K562 (cell line): ENCODE data around the gene TUT7. TPM values are rescaled to one million over a fixed set of nuclear protein-coding genes. Genes with fewer than 3 reads are reported as not detected.

ENCODE experiments used
- ATAC-seq: fragments of 200-7000 bp; cut with Tn5 transposase; 3 replicates; pipeline ENCODE4 v1.9.1; 2020; ENCODE audit warnings: moderate library complexity
- BruUV-seq: library from RNA; stranded (reverse); fragments of 400-500 nt; replicated peaks from 2 replicates; lab custom pipeline; 2021; lab: Mats Ljungman, UMichigan
- CTCF ChIA-PET: fragments of 300-600 bp; formaldehyde crosslinking; extraction: SDS; loops from one replicate; lab custom pipeline; 2021; ENCODE audit warnings: low intra/inter-chr PET ratio; lab: Yijun Ruan, JAX
- POLR2A ChIA-PET: fragments of 300-600, 350-650 bp; sonication (Branson Sonifier 250); formaldehyde crosslinking; extraction: SDS; loops from one replicate; lab custom pipeline; 2021; ENCODE audit warnings: antibody characterized with exemption, inconsistent platforms; lab: Yijun Ruan, JAX
- DNase-seq, 4 experiments: peaks; one replicate each; pipeline versions ENCODE4 v3.0.0 to v3.0.0-alpha.2; 2011 to 2018; ENCODE audit warnings: low spot score in 3 of 4, mixed read lengths in 3 of 4; ENCODE audit errors: extremely low read depth in 1 of 4
- FAIRE-seq: peaks from 2 replicates; lab custom pipeline; 2011; peaks lifted over from hg19 to GRCh38; lab: Jason Lieb, UNC
- H2AFZ ChIP-seq: 2 replicates; pipeline ENCODE4 v1.6.0; 2011; ENCODE audit warnings: low read depth, low read length, control low read depth, inconsistent platforms
- H3K27ac ChIP-seq: fragments of 200-600 bp; 3 replicates; pipeline ENCODE4 v1.8.0; 2011; ENCODE audit warnings: low read depth, mild to moderate bottlenecking, control low read depth, inconsistent platforms, low read length, moderate library complexity, mixed read lengths; ENCODE audit errors: extremely low read depth
- H3K27me3 ChIP-seq, 2 experiments: fragments of 300-600 bp in 1 of 2; 2 replicates in 1 of 2; 3 replicates in 1 of 2; pipeline versions ENCODE4 v1.6.0 to v1.8.0; 2011; ENCODE audit warnings: inconsistent platforms in 2 of 2, low read length in 2 of 2, mild to moderate bottlenecking in 1 of 2, mixed read lengths in 1 of 2, moderate library complexity in 1 of 2; ENCODE audit not compliant: control insufficient read depth in 2 of 2, insufficient read depth in 2 of 2
- H3K36me3 ChIP-seq: fragments of 300-600 bp; 3 replicates; pipeline ENCODE4 v1.8.0; 2011; ENCODE audit warnings: mild to moderate bottlenecking, low read length, inconsistent platforms; ENCODE audit not compliant: control insufficient read depth, insufficient read depth
- H3K4me1 ChIP-seq, 2 experiments: fragments of 200-600 bp in 1 of 2; replicated peaks in 1 of 2; 2 replicates in 1 of 2; 3 replicates in 1 of 2; pipeline versions ENCODE4 v1.5.1 to v1.8.0; 2011; ENCODE audit warnings: inconsistent platforms in 2 of 2, low read length in 2 of 2, mild to moderate bottlenecking in 1 of 2, mixed read lengths in 1 of 2, moderate library complexity in 1 of 2; ENCODE audit not compliant: control insufficient read depth in 2 of 2, insufficient read depth in 2 of 2
- H3K4me2 ChIP-seq: 2 replicates; pipeline ENCODE4 v1.6.1; 2011; ENCODE audit warnings: low read length, control low read depth, inconsistent platforms, mixed read lengths; ENCODE audit not compliant: insufficient read depth
- H3K4me3 ChIP-seq: fragments of 200-600 bp; sonication (generic), shearing (Covaris generic); 2 replicates; pipeline ENCODE4 v1.5.1; 2016; ENCODE audit warnings: control low read depth, inconsistent platforms
- H3K79me2 ChIP-seq: fragments of 200-600 bp; 3 replicates; pipeline ENCODE4 v1.8.0; 2011; ENCODE audit warnings: low read length, inconsistent platforms; ENCODE audit not compliant: control insufficient read depth, insufficient read depth
- H3K9ac ChIP-seq, 2 experiments: 2 replicates each; pipeline versions ENCODE4 v1.6.0 to v1.6.1; 2011; ENCODE audit warnings: low read depth in 2 of 2, low read length in 2 of 2, control low read depth in 1 of 2, inconsistent platforms in 1 of 2, mild to moderate bottlenecking in 1 of 2, mixed read lengths in 1 of 2; ENCODE audit not compliant: insufficient read depth in 1 of 2
- H3K9me1 ChIP-seq: one replicate; pipeline ENCODE4 v1.6.0; 2011; ENCODE audit warnings: inconsistent platforms, mild to moderate bottlenecking, low read length, moderate library complexity; ENCODE audit not compliant: control insufficient read depth, insufficient read depth
- H3K9me3 ChIP-seq: replicated peaks from 2 replicates; pipeline ENCODE4 v1.5.1; 2011; ENCODE audit warnings: low read depth, low read length, inconsistent platforms; ENCODE audit not compliant: control insufficient read depth, insufficient read depth
- H4K20me1 ChIP-seq: replicated peaks from 2 replicates; pipeline ENCODE4 v1.6.1; 2011; ENCODE audit warnings: low read length, inconsistent platforms, mixed read lengths; ENCODE audit not compliant: control insufficient read depth, insufficient read depth
- ATF1 ChIP-seq, 2 experiments: fragments of 450-650 bp in 1 of 2; IDR thresholded peaks; 2 replicates each; pipeline ENCODE4 v1.6.1; 2016; ENCODE audit warnings: missing compliant biosample characterization in 1 of 2, missing genetic modification characterization in 1 of 2
- CREM ChIP-seq: IDR thresholded peaks from 2 replicates; pipeline ENCODE4 v1.6.1; 2014; ENCODE audit warnings: antibody characterized with exemption, low read depth
- ZFP1 ChIP-seq: fragments of 450-650 bp; formaldehyde crosslinking; IDR thresholded peaks from 2 replicates; pipeline ENCODE4 v1.4.0; 2020; ENCODE audit warnings: mild to moderate bottlenecking, mixed read lengths
- ZNF24 ChIP-seq: fragments of 450-650 bp; IDR thresholded peaks from 2 replicates; pipeline ENCODE4 v1.6.1; 2016
- WGBS: fragments of 100-300 bp; shearing (Covaris generic); methylation state at CpG from one replicate; pipeline ENCODE4 v1.1.6; 2016; ENCODE audit warnings: low coverage, mixed read lengths; ENCODE audit not compliant: insufficient coverage; ENCODE audit errors: missing lambda C conversion rate; 5-methylcytosine and 5-hydroxymethylcytosine counted together
- in situ Hi-C: fragments of 300-500 bp; cut with MboI; formaldehyde crosslinking; loops from 4 replicates; pipeline ENCODE4 v1.15.0; 2018; ENCODE audit warnings: inconsistent platforms, mixed read lengths
- intact Hi-C: fragments of 100-400 bp; cut with micrococcal nuclease; formaldehyde crosslinking; loops from 2 replicates; pipeline ENCODE4 v1.14.2; 2022
- polyA plus RNA-seq, 8 experiments: library from polyadenylated mRNA; depleted of rRNA in 4 of 8; stranded (reverse) in 5 of 8; unstranded in 3 of 8; fragments of >200 nt; fragmentation: Nextera tagmentation in 2 of 8; fragmentation: Illumina TruSeq in 1 of 8; extraction: Ambion mirVana in 2 of 8; extraction: Trizol in 1 of 8; gene quantifications; 2 replicates each; pipeline versions ENCODE4 v1.2.1 to v1.2.3, GENCODE V29; 2011 to 2014; ENCODE audit warnings: inconsistent platforms in 1 of 8, missing spikeins in 1 of 8
- total RNA-seq, 7 experiments: library from RNA; depleted of rRNA in 6 of 7; stranded (reverse); fragments of >200 nt in 6 of 7; fragmentation: Illumina TruSeq in 2 of 7; extraction: Trizol in 2 of 7; gene quantifications; 2 replicates each; pipeline versions ENCODE4 v1.2.1 to v1.2.3, GENCODE V29; 2011 to 2021; ENCODE audit warnings: low replicate concordance in 1 of 7
- TF ChIP-seq, protein P1 (sequence below), 3 experiments: IDR thresholded peaks in 2 of 3; conservative IDR thresholded peaks in 1 of 3; 2 replicates each; pipeline ENCODE4 v1.5.1; 2011 to 2012; ENCODE audit warnings: low read length in 3 of 3, mild to moderate bottlenecking in 3 of 3, control low read depth in 2 of 3, improper control_type of control experiment in 1 of 3, inconsistent platforms in 1 of 3, low read depth in 1 of 3, mixed read lengths in 1 of 3, moderate library complexity in 1 of 3; ENCODE audit not compliant: insufficient read depth in 2 of 3
- TF ChIP-seq, protein P2 (sequence below): sonication (generic); formaldehyde crosslinking; IDR thresholded peaks from 2 replicates; pipeline ENCODE4 v1.8.0; 2023; ENCODE audit warnings: mild to moderate bottlenecking, missing genetic modification reagents
- TF ChIP-seq, protein P3 (sequence below), 2 experiments: fragments of 450-650 bp; formaldehyde crosslinking in 1 of 2; IDR thresholded peaks; 2 replicates each; pipeline versions ENCODE4 v1.4.0 to v1.6.1; 2014 to 2020; ENCODE audit warnings: mild to moderate bottlenecking in 2 of 2, borderline replicate concordance in 1 of 2, low read depth in 1 of 2

The TUT7 gene
- total and polyA plus RNA-seq, 9 of the 15 experiments (the other 6 are each of a cell fraction or from before 2014, with no cell fraction given): 5.9 to 26.9 (median 15.2) TPM

DNA sequence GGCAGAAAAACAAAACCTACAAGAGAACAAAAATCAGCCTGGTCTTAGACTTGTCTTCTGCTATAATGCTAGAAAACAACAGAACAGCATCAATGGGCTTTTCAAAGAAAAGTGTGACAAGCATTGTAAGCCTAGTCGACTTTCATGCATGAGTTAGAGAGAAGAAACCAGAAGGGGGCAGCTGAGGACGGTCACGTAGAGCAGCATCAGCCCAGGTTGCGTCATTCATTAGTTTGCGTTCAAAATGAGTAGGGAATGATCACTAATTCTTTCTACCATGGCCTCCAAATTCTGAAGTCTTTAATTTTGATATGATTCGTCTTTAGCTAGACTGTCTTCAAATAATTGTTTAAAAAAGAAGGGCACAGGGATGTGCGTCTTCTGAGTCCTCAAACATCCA lies 67.2 kb downstream of the TUT7 start:
- ChIA-PET CTCF (no interaction called here), POLR2A (interaction anchor here (1.2 kb wide), 1 partner anchor 11 kb away, joined by 3 read pairs; no protein-coding TSS in a partner anchor)
- peak; percentile 48 for ATAC-seq
- 0 out of 2 replicates have a peak overlapping the region, but pooled peaks have one; percentile 36 for H2AFZ ChIP-seq
- H3K4me2 ChIP-seq: no peak overlapping the region
- no peak overlapping the region for H3K4me3 ChIP-seq
- H3K4me1 ChIP-seq: peaks cover 9 to 31% of the 10 kb centered on the region in 2 experiments; a peak in 4 of 5 replicates
- H3K36me3 ChIP-seq: peaks cover 8% of the 10 kb centered on the region; the same call in 1 of the 3 replicates
- in situ Hi-C loops (no loop called here), intact Hi-C loops (loop anchor here (5.0 kb wide), 1 partner anchor 125 kb away; no protein-coding TSS in a partner anchor)
- DNase-seq: peak in 3 of 4 experiments; percentile 7 to 71 (median 20)
- no peaks in the 10 kb centered on the region for H3K27me3 ChIP-seq
- H3K9me1 ChIP-seq: no peaks in the 10 kb centered on the region
- H3K27ac ChIP-seq: peak overlapping the region; percentile 60
- 0 out of 4 replicates have a peak overlapping the region, but pooled peaks of 1 of the 2 experiments have one; percentile 2 for H3K9ac ChIP-seq
- BruUV-seq: no TSS peak
- H4K20me1 ChIP-seq: no peaks in the 10 kb centered on the region
- WGBS: 3% methylated on average over 6 of the region's 7 CpGs
- FAIRE-seq: peak; percentile 93
- H3K79me2 ChIP-seq: no peaks in the 10 kb centered on the region; the same call in 2 of the 3 replicates
- no peaks in the 10 kb centered on the region for H3K9me3 ChIP-seq
- TF ChIP-seq, protein P1, sequence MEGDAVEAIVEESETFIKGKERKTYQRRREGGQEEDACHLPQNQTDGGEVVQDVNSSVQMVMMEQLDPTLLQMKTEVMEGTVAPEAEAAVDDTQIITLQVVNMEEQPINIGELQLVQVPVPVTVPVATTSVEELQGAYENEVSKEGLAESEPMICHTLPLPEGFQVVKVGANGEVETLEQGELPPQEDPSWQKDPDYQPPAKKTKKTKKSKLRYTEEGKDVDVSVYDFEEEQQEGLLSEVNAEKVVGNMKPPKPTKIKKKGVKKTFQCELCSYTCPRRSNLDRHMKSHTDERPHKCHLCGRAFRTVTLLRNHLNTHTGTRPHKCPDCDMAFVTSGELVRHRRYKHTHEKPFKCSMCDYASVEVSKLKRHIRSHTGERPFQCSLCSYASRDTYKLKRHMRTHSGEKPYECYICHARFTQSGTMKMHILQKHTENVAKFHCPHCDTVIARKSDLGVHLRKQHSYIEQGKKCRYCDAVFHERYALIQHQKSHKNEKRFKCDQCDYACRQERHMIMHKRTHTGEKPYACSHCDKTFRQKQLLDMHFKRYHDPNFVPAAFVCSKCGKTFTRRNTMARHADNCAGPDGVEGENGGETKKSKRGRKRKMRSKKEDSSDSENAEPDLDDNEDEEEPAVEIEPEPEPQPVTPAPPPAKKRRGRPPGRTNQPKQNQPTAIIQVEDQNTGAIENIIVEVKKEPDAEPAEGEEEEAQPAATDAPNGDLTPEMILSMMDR (IDR thresholded peaks at IDR 0.05 in 2 of 3, conservative IDR thresholded peaks at IDR 0.05 in 1 of 3; ENCODE audit: insufficient read depth in 2 of 3, low read depth in 1 of 3, low read length in 3 of 3): peak; percentile 27 to 53 (median 46); a peak in 4 of 6 replicates
- no peak for TF ChIP-seq ZFP1 (CRISPR knock-in tag)
- peak; percentile 76 for TF ChIP-seq CREM
- TF ChIP-seq, protein P2, sequence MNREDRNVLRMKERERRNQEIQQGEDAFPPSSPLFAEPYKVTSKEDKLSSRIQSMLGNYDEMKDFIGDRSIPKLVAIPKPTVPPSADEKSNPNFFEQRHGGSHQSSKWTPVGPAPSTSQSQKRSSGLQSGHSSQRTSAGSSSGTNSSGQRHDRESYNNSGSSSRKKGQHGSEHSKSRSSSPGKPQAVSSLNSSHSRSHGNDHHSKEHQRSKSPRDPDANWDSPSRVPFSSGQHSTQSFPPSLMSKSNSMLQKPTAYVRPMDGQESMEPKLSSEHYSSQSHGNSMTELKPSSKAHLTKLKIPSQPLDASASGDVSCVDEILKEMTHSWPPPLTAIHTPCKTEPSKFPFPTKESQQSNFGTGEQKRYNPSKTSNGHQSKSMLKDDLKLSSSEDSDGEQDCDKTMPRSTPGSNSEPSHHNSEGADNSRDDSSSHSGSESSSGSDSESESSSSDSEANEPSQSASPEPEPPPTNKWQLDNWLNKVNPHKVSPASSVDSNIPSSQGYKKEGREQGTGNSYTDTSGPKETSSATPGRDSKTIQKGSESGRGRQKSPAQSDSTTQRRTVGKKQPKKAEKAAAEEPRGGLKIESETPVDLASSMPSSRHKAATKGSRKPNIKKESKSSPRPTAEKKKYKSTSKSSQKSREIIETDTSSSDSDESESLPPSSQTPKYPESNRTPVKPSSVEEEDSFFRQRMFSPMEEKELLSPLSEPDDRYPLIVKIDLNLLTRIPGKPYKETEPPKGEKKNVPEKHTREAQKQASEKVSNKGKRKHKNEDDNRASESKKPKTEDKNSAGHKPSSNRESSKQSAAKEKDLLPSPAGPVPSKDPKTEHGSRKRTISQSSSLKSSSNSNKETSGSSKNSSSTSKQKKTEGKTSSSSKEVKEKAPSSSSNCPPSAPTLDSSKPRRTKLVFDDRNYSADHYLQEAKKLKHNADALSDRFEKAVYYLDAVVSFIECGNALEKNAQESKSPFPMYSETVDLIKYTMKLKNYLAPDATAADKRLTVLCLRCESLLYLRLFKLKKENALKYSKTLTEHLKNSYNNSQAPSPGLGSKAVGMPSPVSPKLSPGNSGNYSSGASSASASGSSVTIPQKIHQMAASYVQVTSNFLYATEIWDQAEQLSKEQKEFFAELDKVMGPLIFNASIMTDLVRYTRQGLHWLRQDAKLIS (CRISPR knock-in tag): no peak
- TF ChIP-seq ATF1 (CRISPR knock-in tag; IDR thresholded peaks at IDR 0.05): no peak
- peak; percentile 57; the same call in 1 of the 2 replicates for TF ChIP-seq ATF1 (tag; IDR thresholded peaks at IDR 0.05)
- TF ChIP-seq, protein P3, sequence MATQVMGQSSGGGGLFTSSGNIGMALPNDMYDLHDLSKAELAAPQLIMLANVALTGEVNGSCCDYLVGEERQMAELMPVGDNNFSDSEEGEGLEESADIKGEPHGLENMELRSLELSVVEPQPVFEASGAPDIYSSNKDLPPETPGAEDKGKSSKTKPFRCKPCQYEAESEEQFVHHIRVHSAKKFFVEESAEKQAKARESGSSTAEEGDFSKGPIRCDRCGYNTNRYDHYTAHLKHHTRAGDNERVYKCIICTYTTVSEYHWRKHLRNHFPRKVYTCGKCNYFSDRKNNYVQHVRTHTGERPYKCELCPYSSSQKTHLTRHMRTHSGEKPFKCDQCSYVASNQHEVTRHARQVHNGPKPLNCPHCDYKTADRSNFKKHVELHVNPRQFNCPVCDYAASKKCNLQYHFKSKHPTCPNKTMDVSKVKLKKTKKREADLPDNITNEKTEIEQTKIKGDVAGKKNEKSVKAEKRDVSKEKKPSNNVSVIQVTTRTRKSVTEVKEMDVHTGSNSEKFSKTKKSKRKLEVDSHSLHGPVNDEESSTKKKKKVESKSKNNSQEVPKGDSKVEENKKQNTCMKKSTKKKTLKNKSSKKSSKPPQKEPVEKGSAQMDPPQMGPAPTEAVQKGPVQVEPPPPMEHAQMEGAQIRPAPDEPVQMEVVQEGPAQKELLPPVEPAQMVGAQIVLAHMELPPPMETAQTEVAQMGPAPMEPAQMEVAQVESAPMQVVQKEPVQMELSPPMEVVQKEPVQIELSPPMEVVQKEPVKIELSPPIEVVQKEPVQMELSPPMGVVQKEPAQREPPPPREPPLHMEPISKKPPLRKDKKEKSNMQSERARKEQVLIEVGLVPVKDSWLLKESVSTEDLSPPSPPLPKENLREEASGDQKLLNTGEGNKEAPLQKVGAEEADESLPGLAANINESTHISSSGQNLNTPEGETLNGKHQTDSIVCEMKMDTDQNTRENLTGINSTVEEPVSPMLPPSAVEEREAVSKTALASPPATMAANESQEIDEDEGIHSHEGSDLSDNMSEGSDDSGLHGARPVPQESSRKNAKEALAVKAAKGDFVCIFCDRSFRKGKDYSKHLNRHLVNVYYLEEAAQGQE (IDR thresholded peaks at IDR 0.05; ENCODE audit: borderline replicate concordance): peak; percentile 31; the same call in 1 of the 2 replicates
- TF ChIP-seq, protein P3 (CRISPR knock-in tag; IDR thresholded peaks at IDR 0.05; ENCODE audit: low read depth): no peak
- TF ChIP-seq ZNF24: peak; percentile 75
